HG02981 (cell line): Measurements from ENCODE around the gene HM13.
A peak's percentile ranks its signal among the peaks of the same experiment; 100 is the strongest.
"Not testable (repeated sequence)": the region's sequence is repeated elsewhere in the genome, so short reads cannot be mapped to it uniquely, and the experiment has no call there.

Experiments used
- ATAC-seq: cut with Tn5 transposase; IDR thresholded peaks from one replicate; pipeline ENCODE4 v1.9.1; 2021; ENCODE audit warnings: mild to moderate bottlenecking, moderate library complexity; ENCODE audit not compliant: unreplicated experiment

HM13 gene, protein sequence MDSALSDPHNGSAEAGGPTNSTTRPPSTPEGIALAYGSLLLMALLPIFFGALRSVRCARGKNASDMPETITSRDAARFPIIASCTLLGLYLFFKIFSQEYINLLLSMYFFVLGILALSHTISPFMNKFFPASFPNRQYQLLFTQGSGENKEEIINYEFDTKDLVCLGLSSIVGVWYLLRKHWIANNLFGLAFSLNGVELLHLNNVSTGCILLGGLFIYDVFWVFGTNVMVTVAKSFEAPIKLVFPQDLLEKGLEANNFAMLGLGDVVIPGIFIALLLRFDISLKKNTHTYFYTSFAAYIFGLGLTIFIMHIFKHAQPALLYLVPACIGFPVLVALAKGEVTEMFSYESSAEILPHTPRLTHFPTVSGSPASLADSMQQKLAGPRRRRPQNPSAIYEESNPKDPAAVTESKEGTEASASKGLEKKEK

DNA sequence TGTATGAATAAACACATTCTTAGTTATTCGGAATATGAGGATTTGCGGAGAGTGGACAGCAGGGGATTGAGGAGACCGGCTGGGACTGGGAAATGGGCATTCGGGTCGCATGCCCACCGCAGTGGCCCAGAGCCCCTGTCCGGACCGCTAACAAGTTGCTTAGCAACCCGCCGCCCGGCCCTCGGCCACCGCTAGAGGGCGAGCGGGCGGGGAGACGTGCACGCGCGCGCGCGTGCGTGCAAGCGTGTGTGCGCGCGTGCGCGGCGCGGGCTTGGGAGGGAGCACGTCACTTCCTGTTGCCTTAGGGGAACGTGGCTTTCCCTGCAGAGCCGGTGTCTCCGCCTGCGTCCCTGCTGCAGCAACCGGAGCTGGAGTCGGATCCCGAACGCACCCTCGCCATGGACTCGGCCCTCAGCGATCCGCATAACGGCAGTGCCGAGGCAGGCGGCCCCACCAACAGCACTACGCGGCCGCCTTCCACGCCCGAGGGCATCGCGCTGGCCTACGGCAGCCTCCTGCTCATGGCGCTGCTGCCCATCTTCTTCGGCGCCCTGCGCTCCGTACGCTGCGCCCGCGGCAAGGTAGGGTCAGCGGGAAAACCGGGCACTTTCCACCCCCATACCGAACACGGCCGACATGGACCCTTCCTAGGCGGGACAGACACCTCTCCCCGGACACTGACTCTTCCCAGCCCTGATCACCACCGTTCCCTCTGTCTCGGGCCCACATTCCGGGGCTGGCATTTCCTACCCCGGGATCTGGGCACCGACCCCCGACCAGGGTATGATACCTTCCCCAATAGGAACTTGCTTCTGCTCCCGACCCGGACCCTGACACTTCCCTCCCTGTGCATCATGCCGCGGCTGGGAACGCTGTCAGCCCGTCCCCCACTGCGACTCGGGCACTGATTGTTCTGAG, at the start of gene HM13:
Gene HM13 (plus strand): TSS at position 289 of the 918 bp plus-strand sequence. CDS start 110 bp downstream, at position 399.
- peak; percentile 82 for ATAC-seq

DNA sequence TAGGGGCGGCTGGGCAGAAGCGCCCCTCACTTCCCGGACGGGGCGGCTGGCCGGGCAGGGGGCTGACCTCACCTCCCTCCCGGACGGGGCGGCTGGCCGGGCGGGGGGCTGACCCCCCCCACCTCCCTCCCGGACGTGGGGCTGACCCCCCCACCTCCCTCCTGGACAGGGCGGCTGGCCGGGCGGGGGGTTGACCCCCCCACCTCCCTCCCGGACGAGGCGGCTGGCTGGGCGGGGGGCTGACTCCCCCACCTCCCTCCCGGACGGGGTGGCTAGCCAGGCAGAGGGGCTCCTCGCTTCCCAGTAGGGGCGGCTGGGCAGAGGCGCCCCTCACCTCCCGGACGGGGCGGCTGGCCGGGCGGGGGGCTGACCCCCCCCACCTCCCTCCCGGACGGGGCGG, 43.3 kb upstream of the HM13 start:
- not testable (repeated sequence) for ATAC-seq

DNA sequence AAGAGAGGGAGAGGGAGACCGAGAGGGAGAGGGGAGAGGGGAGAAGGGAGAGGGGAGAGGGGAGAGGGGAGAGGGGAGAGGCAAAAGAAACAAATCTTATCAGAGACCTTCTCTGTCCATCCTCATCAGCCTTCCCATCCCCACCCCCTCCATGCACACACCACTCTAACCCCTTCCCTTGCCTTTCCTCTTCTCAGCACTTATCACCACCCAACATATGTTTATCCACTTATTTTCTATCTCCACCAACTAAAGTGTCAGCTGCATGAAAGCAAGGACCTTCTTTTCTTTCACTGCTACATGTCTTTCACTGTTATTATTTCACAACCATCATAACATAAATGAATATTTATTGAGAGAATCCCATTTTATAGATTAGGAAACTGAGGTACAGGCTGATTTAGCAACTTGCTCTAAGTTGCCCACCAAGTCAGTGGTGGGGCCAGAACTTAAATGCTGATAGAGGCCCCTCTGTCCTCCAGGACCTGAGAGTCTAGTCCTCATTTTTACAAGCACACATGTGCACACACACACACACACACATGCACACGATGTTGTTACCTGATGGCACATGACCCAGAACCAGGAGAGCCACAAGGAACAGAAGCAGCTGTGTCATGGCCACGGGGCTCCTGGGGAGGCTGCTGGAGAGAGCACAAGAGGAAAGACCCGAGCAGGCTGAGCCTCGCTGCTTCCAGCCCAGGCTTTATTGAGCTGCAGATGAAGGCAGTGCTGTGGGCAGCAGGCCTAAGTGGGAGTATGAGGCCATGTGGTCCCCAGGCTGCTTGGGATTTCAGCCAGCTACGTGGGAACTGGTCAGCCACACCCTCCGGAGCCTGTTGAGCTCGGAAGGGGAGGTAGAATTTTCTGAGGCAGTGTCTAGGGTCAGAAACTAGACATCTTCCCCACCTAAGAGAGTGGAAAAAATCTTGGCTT, 41.6 kb upstream of the HM13 start:
- ATAC-seq: no peak

DNA sequence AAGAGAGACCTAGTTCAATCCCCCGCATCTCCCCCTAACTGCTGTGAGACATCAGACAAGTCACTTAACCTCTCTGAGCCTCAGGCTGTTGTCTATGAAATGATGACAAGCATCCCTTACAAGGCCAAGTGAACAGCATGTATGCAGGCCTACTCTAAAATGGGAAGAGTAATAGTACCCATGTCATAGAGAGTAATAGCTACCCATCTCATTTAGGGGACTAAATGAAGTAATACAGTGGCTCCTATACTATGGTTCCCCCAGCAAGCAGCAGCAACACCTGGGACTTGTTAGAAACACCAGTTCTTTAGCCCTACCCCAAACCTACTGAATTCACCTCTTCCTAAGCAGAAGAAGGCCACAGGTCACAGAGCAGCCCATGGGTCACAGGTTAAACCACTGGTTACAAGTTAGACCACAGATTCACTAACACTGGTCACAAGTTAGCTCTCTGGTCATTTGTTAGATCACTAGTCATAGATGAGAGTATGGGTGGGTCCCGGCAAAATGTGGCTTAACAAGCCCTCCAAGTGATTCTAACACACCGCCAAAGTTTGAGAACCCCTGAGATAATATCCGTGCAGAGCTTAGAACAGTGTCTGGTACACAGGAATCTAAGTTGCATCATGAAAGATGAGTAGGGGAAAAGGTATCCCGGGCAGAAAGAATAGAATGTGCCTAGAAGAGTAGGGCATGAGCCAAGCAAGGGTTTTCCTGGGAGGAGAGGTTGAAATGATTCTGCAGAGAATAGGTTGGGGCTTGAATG, 40.7 kb upstream of the HM13 start:
- no peak for ATAC-seq

DNA sequence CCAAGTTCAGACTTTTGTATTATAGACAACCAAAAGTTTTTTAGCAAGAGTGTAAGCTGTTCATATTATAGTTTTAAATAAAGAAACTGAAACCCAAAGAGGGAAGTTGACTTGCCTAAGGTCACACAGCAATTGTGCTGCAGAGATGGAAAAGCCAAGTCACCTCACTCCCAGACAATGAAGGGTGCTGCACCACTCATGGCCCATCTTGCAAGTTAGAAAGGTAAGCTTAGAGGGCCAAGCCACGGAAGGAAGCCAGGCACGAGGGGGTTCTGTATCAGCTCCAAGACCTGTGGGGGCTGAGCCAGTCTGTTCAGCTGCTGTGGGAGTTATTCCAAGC, 40.2 kb upstream of the HM13 start:
- ATAC-seq: no peak

DNA sequence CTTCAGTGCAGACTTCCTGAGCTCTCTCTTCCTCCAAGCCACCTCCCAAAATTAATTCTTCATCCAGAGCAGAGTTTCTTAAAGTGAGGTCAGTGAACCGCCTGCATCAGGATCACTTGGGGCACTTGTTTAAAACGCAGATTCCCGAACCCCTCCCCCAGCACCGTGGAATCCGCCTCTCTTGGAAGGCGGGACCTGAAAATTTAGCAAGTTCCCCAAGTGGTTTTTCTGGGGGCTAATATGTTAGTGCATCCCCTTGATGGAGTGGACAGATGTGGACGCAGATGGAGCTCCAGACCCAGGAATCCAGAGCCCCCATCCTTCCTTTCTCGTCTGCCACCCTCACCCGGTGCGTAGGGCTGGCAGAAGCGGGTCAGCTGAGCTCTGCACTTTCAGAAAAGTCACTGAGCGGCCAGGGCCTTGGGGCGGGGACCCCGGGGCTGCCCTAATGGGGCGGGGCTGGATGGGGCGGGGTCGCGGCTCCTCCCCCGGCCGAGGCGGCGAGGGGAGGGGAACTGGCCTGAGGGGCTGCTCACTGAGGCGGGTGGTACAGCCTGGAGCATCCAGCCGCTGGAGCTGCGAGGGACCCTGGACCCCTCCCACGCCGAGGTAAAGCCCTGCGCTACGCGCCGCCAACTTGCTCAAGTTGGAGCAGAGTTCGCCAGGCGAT, 39.3 kb upstream of the HM13 start, which contains the start of the genes DEFB124 and REM1:
Gene DEFB124 (minus strand): TSS at position 370 of the 670 bp plus-strand sequence. CDS start 2,114 bp downstream, outside the sequence.
Gene REM1 (plus strand): TSS at position 531 of the 670 bp plus-strand sequence. CDS start 1,158 bp downstream, outside the sequence.
- no peak for ATAC-seq

DNA sequence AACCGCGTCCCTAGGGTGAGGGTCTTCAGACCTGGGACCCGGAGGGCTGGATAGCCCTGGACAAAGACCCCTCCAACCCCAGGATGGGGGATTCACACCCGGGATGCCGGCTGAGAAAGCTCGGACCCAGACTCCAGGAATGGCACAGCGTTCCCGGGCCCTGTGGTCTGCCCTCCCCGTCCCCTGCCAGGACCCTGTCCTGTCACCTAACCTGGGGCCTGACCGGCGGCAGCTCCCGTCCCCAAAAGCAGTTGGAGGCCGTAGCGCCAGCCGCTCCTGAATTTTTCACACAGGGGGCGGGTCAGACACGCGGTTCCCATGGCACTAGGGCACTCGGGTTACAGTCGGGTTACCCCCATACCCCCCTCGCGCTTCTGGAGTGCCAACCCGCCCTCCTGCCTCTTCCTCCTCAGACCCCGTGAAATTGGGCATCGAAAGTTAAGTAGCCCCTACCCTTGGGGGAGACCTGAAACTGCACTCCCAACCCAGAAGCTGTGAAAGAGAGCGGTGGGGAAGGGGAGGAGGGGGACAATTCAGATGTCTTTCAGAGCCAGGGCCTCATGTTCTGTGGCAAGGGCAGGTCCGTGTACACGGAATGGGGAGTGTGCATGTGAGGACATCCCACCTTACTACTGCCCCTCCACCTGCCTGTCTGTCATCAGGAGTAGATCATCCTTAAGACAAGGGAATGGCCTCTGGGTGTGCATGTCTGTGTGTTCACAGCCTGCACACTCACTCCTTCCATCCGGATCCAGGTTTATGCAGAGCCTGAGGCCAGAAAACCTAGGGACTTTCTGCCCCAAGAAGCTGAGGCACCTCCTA, 38.6 kb upstream of the HM13 start:
- no peak for ATAC-seq

DNA sequence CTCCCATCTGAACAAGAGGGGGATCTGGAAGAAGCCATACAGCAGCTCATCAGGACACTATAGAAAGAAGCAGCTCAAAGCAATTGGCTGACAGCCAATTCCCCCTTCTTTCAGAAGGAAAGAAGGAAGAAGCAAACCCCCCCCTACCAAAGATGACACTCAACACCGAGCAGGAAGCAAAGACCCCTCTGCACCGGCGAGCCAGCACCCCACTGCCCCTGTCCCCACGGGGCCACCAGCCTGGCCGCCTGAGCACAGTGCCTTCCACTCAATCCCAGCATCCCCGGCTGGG, 38.0 kb upstream of the HM13 start:
- no peak for ATAC-seq

DNA sequence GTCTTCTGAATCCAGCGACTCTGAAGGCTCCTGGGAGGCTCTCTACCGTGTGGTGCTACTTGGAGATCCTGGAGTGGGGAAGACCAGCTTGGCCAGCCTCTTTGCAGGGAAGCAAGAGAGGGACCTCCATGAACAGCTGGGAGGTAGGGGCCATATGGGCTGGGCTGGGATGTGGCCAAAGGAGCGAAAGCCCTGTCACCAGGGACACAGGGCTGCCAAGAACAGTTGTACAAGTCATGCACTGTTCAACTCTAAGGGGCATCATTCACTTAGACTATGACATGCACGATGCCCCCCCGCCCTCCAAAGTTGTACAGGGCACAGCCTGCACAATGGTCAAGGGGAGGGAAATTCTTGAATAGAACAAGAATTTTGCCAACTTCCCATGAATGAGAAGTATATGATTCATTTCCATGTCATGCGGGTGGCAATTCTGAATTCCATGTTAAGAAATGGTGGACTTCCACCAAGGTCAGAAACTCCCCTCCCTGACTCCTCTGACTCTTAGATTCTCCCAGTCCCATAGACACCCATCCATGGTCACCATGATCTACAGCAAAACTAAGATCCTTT, 37.5 kb upstream of the HM13 start:
- ATAC-seq: no peak

DNA sequence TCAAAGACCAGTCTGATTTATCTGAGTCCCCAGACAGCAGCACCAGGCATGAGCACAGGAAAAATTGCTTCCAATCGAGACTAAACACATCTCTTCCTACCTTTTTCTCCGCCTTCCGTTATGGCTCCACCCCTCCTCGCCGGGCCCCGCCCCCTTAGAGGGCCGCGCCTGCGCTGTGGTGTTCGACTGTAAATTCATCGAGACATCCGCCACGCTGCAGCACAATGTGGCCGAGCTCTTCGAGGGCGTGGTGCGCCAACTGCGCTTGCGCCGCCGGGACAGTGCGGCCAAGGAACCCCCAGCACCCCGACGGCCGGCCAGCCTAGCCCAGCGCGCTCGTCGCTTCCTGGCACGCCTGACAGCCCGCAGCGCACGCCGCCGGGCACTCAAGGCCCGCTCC, 30.2 kb upstream of the HM13 start:
- ATAC-seq: no peak

DNA sequence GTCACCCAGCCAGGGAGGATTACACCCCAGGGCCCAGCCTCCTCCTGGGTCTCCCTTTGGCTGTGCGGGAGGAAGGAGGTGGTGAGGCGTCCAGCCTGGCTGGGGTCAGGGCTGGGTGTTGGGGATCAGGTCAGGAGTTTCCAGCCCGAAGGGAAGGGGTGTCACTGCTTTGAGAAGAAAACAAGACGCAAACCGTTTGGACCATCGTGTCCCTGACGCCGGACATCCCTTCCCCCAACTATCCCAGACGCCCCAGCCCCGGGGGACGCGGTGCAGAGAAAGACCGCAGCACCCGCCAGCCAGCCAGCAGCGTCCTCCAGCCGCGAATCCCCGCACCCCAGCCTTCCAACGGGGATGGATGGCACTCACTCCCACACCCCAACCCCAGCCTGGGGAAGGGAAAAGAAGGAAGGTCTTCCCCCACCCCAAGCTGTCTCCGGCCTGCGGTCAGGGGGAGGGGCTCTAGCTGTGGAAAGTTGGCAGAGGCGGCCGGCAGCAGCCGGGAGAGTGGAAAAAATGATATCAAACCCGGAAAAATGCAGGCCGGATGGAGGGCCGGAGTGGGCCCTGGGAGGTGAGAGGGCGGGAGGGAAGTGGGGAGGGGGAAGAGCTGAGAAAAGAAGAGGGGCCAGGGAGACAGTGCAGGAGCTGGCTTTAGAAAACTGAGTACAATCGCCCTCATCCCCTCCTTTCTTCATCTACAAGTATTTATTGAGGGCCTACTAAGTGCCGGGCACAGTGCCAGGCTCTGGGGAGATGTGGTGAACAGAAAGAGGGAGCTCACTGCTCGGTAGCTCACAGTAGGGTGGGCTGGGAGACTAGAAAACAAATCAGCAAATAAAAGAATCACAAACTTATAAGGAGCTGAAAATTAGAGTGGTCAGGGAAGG, 28.5 kb upstream of the HM13 start:
- ATAC-seq: no peak

DNA sequence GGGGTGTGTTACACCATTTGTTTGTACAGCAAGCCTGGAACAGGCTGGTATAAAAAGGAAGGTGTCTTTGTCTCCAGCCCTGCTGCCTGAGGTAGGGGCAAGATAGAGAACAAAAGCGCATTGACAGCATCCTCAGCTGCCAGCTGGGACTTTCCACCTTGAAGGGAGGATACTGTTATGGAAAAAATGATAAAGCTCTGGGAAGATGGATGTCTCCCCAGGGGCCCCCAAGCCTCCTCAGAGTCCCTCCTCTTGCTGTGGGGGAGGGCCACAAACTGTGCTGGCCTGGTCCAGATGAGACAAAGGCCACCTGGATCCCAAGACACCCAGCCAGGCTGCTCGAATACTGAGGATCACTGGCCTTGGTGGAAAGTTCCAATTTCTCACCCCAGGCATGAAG, 26.1 kb upstream of the HM13 start:
- ATAC-seq: no peak

DNA sequence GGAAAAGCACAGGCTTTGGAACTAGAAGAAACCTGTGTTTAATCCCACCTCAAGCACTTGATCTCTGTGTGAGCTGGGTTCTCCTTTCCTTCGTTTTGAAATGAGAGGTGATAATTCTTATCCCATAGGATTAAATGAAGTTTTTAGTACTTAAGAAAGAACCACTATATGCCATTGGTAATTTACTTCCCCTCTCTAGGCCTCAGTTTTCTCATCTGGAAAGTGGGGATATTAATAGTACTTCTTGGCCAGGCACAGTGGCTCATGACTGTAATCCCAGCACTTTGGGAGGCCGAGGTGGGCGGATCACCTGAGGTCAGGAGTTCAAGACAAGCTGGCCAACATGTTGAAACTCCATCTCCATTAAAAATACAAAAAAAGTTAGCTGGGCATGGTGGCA, 25.1 kb upstream of the HM13 start:
- ATAC-seq: no peak

DNA sequence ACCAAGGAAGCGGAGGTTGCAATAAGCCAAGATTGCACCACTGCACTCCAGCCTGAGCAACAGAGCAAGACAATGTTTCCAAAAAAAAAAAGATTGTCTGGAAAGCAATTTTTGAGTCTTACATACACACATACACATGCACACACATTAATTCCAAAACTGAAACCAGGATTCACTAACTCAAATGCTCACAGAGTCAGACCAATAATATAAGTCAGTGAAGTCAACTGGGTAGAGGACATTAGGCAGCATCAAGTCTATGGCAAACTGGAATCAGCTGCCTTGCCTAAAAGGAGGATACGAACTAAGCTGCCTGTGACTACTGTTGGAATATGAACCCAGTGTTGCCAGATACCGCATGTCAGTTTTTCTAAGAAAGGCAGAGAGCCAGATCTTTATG, 23.5 kb upstream of the HM13 start:
- ATAC-seq: no peak

DNA sequence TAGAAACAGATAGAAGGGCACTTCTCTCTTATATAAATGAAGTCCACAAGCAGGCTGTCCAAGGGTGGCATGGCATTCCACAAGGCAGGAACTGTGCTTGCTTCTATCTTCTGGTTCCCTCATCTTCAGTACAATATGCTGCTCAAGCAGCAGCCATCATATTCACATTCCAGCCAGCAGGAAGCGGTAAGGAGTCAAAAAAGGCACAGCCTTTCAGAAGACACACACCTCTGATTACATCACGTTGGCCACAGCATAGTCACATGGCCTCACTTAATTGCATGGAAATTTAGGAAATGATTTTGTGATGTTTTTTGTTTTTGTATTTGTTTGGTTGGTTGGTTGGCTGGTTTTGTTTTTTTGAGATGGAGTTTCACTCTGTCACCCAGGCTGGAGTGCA, 20.1 kb upstream of the HM13 start:
- ATAC-seq: no peak

DNA sequence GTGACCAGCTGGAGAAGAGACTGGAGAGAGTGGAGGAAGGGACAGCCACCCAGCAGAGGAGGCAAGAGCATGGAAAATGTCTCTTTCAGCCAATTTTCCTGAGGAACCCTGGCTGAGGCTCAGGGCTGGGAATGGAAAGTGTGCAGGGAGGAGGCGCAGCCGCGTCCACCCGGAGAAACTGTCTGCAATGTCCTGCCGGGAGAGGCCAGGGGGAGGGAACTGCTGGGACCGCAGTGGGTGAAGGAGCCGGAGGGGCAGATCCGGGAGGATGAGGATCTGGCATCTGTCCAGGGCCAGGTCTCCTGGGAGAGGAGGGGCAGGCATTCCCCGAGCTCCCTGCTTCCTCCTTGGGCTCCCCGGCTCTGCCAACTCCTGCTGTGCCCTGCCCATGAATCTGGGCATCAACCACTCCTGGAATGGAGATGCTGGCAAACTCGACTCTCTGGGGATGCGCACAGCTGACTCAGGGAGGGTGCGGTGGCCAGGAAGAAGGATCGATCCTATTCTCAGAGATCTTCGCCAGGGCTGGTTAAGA, 17.4 kb upstream of the HM13 start:
- ATAC-seq: no peak
